HG02610 (cell line): ENCODE results near the gene NPHS1.
"Not testable (repeated sequence)": the region's sequence is repeated elsewhere in the genome, so short reads cannot be mapped to it uniquely, and the experiment has no call there.

Experiments
- ATAC-seq: cut with Tn5 transposase; IDR thresholded peaks from one replicate; pipeline ENCODE4 v1.9.1; 2021; ENCODE audit warnings: mild to moderate bottlenecking, moderate library complexity; ENCODE audit not compliant: unreplicated experiment

The NPHS1 gene

GRCh38 chr19:35879770-35880317 lies 27.5 kb upstream of the NPHS1 start:
- peak; percentile 36 for ATAC-seq

- no peak for ATAC-seq
Observed at GRCh38 chr19:35879068-35879467, 26.8 kb upstream of the NPHS1 start.

GRCh38 chr19:35874392-35874930 lies 22.2 kb upstream of the NPHS1 start:
- ATAC-seq, result no peak

GRCh38 chr19:35872180-35872579 lies 19.9 kb upstream of the NPHS1 start:
- ATAC-seq, result no peak

GRCh38 chr19:35871611-35872010 lies 19.3 kb upstream of the NPHS1 start:
- no peak for ATAC-seq

GRCh38 chr19:35870798-35871197 lies 18.5 kb upstream of the NPHS1 start:
- no peak for ATAC-seq

GRCh38 chr19:35870124-35870736 lies 17.9 kb upstream of the NPHS1 start:
- not testable (repeated sequence) for ATAC-seq

- ATAC-seq, result no peak
Observed at GRCh38 chr19:35869327-35870123, 17.2 kb upstream of the NPHS1 start.

- no peak for ATAC-seq
Observed at GRCh38 chr19:35868823-35869326, 16.6 kb upstream of the NPHS1 start.

GRCh38 chr19:35868172-35868822 lies 16.0 kb upstream of the NPHS1 start, which contains the start of gene APLP1:
APLP1 (plus strand) TSS chr19:35868574; CDS start chr19:35868637, 63 bp downstream.
- no peak for ATAC-seq

- ATAC-seq, result no peak
Observed at GRCh38 chr19:35863018-35863417, 10.7 kb upstream of the NPHS1 start.

GRCh38 chr19:35862528-35862927 lies 10.2 kb upstream of the NPHS1 start:
- ATAC-seq, result no peak

GRCh38 chr19:35861640-35862160 lies 9.4 kb upstream of the NPHS1 start:
- ATAC-seq, result no peak

- ATAC-seq, result no peak
Observed at GRCh38 chr19:35860818-35861639, 8.7 kb upstream of the NPHS1 start.

- no peak for ATAC-seq
Observed at GRCh38 chr19:35860436-35860817, 8.1 kb upstream of the NPHS1 start.

- ATAC-seq, result no peak
Observed at GRCh38 chr19:35859414-35859813, 7.1 kb upstream of the NPHS1 start.

- ATAC-seq, result no peak
Observed at GRCh38 chr19:35858311-35858710, 6.0 kb upstream of the NPHS1 start.

GRCh38 chr19:35856546-35857149 lies 4.3 kb upstream of the NPHS1 start, which contains the start of gene KIRREL2:
KIRREL2 (plus strand) TSS chr19:35856911; CDS start chr19:35857120, 209 bp downstream.
- no peak for ATAC-seq

- no peak for ATAC-seq
Observed at GRCh38 chr19:35853038-35853756, 893 bp upstream of the NPHS1 start.
